Activated naive CD8-positive, alpha-beta T cell treated with anti-CD3 and anti-CD28 coated beads, Interleukin-2, amount 10 ng/mL, durations not matched to agents 7 days and 5 days (primary cell): ENCODE measurements around the gene SLC4A2. TPM values are rescaled to one million over a fixed set of nuclear protein-coding genes. Genes with fewer than 3 reads are reported as not detected.
A peak's percentile ranks its signal among the peaks of the same experiment; 100 is the strongest.

Source experiments
- ATAC-seq: fragments of 150-1000 bp; cut with Tn5 transposase; one replicate; pipeline ENCODE4 v1.10.0; 2021; ENCODE audit warnings: low read depth, moderate library complexity
- POLR2A ChIA-PET: fragments of 350-600 bp; sonication (Branson Sonifier 250); formaldehyde crosslinking; loops from one replicate; lab custom pipeline; 2021; ENCODE audit warnings: antibody characterized with exemption; lab: Charles Lee
- DNase-seq: peaks from one replicate; pipeline ENCODE4 v3.0.0; 2021
- H3K27ac Mint-ChIP-seq: one replicate; pipeline ENCODE4 v1.8.0; 2022; ENCODE audit warnings: mild to moderate bottlenecking, mixed read lengths
- H3K27me3 Mint-ChIP-seq: one replicate; pipeline ENCODE4 v1.8.0; 2022; ENCODE audit warnings: mild to moderate bottlenecking, moderate library complexity, mixed read lengths
- H3K36me3 Mint-ChIP-seq: one replicate; pipeline ENCODE4 v1.8.0; 2021; ENCODE audit warnings: mild to moderate bottlenecking, mixed read lengths
- H3K4me1 Mint-ChIP-seq: one replicate; pipeline ENCODE4 v1.8.0; 2021; ENCODE audit warnings: mixed read lengths
- H3K4me3 Mint-ChIP-seq: one replicate; pipeline ENCODE4 v1.8.0; 2022; ENCODE audit warnings: mild to moderate bottlenecking, moderate library complexity, mixed read lengths
- H3K9me3 Mint-ChIP-seq: one replicate; pipeline ENCODE4 v1.8.0; 2021; ENCODE audit warnings: mixed read lengths
- total RNA-seq, 2 experiments: library from RNA; stranded (reverse); gene quantifications; one replicate each; pipeline ENCODE4 v1.2.3, GENCODE V29; 2021

The SLC4A2 gene
- total RNA-seq, 2 experiments from 2014 or later = 86.8 to 89.9 TPM

GRCh38 chr7:151120896-151121295 is 61.5 kb downstream of the SLC4A2 start:
- peaks cover 4% of the 10 kb centered on the region for H3K4me1 Mint-ChIP-seq
- POLR2A ChIA-PET = no interaction called here
- no peaks in the 10 kb centered on the region for H3K9me3 Mint-ChIP-seq
- no peak overlapping the region for H3K27ac Mint-ChIP-seq
- H3K36me3 Mint-ChIP-seq = no peaks in the 10 kb centered on the region
- peaks cover 1% of the 10 kb centered on the region for H3K27me3 Mint-ChIP-seq
- H3K4me3 Mint-ChIP-seq = no peak overlapping the region
- no peak for ATAC-seq
- DNase-seq = no peak

DNA sequence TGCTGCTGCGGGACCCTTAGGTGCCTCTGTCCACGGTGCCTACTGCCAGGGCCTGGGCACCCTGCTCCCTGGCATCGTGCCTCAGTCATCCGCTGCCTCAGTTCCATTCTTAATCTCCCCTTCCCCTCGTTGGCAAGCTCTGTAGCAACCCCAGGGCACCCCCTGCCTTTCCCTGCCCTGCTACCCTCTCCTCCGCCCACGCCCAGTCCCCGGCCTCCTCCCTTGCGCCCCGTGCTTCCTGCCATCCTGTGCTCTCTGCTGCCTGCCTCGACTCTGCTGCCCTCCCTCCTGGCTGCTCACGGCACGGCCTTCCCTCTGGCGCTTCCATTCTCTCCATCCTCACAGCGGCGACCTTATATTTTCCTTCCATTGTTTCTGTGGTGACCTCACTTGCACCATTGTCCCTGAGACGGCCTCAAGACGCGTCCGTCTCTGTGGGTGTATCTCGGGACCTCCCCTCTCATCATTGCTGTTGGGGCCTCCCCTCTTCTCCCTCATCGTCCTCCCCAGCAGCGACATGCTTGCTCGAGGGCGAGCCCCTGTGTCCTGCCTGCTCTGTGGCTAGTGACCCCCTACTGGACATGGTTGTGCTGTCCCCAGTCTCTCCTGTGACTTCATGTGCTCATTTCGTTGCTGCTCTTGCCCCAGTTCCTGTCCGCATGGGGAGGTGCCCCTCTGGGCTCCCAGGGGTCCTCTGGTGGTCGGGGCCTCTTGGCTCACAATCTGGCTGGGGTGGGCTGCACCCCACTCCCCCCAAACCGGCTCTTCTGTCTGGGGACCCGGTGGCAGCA is 62.2 kb downstream of the SLC4A2 start:
- Mint-ChIP-seq H3K9me3 (no peaks in the 10 kb centered on the region), H3K36me3 (no peaks in the 10 kb centered on the region), H3K27ac (no peak overlapping the region), H3K4me1 (peaks cover 4% of the 10 kb centered on the region), H3K27me3 (no peaks in the 10 kb centered on the region), H3K4me3 (no peak overlapping the region)
- ATAC-seq (no peak), DNase-seq (no peak)
- POLR2A ChIA-PET = no interaction called here

- Mint-ChIP-seq H3K36me3 (no peaks in the 10 kb centered on the region), H3K4me1 (peaks cover 4% of the 10 kb centered on the region), H3K27me3 (no peaks in the 10 kb centered on the region), H3K4me3 (no peak overlapping the region), H3K27ac (no peak overlapping the region), H3K9me3 (no peaks in the 10 kb centered on the region)
- POLR2A ChIA-PET = no interaction called here
- DNase-seq = no peak
- no peak for ATAC-seq
Observed at GRCh38 chr7:151122276-151122675, 62.9 kb downstream of the SLC4A2 start.

- no peaks in the 10 kb centered on the region for H3K36me3 Mint-ChIP-seq
Observed at GRCh38 chr7:151122796-151123157, 63.4 kb downstream of the SLC4A2 start.

DNA sequence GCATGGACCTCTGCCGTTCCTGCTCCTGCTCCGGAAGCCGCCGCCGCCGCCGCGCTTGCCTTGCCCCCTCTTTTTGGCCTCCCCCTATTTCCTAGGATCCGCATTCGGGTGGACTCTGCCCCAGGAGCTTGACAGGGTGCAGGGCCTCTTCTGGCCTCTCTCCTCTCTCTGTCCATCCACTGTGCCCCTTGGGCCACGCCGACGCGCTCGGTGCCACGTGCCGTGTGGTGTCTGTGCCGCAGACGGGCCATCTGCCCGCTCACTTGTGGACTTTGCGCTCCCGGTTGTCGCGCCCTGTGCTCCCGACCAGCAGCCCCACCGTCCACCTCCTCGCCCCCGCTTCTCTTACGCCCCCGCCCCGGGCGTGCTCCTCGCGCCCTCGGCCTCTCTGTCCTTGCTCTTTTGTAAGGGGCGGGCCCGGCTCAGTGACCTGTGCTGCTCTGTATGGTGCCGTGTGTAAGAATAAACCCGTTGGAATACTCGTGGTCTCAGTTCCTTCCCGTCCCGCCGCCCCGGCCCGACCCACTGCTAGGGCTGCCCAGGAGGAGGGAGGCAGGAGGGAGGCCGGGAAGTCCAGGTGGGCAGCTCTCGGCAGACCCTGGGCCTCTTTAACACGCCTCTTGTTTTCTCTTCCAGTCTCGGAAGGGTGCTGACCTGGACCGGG is 63.9 kb downstream of the SLC4A2 start:
- Mint-ChIP-seq H3K36me3 (no peaks in the 10 kb centered on the region), H3K27ac (no peak overlapping the region), H3K4me1 (peaks cover 1% of the 10 kb centered on the region), H3K4me3 (no peak overlapping the region), H3K27me3 (no peaks in the 10 kb centered on the region), H3K9me3 (no peaks in the 10 kb centered on the region)
- POLR2A ChIA-PET = no interaction called here
- DNase-seq (no peak), ATAC-seq (no peak)

More at GRCh38 chr7:151122796-151123157, 63.4 kb downstream of the SLC4A2 start:
- Mint-ChIP-seq H3K4me1 (peaks cover 1% of the 10 kb centered on the region), H3K9me3 (no peaks in the 10 kb centered on the region), H3K27ac (no peak overlapping the region), H3K4me3 (no peak overlapping the region), H3K27me3 (no peaks in the 10 kb centered on the region)
- POLR2A ChIA-PET = no interaction called here
- ATAC-seq = no peak
- DNase-seq = no peak

DNA sequence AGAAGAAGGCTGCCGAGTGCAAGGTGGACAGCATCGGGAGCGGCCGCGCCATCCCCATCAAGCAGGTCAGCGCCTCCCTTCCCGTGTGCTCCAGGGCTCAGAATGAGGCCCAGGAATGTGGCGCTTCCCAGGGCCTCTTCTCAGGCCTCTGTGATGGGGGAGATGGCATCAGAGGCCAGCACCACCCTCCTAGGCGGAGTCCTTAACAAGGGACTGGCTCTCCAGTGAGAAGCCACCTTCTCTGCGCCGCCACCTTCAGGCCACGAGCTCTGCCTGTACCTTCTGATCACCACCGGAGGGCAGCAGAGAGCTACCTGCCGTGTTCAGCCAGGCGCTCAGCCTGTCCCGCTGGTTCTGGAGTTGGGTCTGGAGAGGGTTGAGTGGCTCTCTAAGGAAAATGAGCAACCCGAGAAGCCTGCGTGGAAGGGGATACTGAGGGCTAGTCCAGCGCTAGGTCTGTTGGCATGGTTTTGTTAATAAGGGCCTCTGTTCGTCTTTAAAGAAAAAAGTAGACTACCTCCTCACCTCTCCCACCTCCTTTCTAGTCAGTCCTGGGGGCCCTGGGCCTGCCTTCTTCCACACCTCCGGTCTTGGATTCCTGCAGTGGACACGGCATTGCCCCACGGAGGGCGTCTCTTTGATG is 64.6 kb downstream of the SLC4A2 start:
- Mint-ChIP-seq H3K4me3 (no peak overlapping the region), H3K27me3 (no peaks in the 10 kb centered on the region), H3K36me3 (no peaks in the 10 kb centered on the region), H3K9me3 (no peaks in the 10 kb centered on the region), H3K4me1 (peaks cover 1% of the 10 kb centered on the region), H3K27ac (no peak overlapping the region)
- DNase-seq = peak; percentile 82
- POLR2A ChIA-PET = no interaction called here
- peak; percentile 90 for ATAC-seq

DNA sequence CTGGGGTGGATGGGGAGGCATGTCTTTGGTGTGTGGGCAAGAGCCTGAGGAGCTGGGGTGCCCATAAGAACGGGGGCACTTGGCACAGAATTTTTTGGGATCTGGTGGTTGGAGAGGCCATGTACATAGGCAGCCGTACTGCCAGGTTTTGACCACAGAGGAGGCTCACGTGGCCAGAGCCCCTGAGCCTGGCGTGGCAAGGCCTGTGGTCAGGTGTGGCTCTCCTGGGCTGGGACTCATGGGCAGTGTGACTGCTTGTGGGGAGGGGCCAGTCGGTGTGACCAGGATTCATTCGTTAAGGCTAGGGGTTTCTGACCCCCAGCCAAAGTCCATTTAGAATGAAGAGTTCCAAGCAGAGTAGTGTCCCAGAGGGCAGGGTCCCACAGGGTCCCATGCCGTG is 65.1 kb downstream of the SLC4A2 start:
- Mint-ChIP-seq H3K36me3 (no peaks in the 10 kb centered on the region), H3K4me3 (no peak overlapping the region), H3K9me3 (no peaks in the 10 kb centered on the region), H3K27me3 (no peaks in the 10 kb centered on the region), H3K27ac (no peak overlapping the region), H3K4me1 (peaks cover 1% of the 10 kb centered on the region)
- ATAC-seq (no peak), DNase-seq (no peak)
- POLR2A ChIA-PET = no interaction called here

DNA sequence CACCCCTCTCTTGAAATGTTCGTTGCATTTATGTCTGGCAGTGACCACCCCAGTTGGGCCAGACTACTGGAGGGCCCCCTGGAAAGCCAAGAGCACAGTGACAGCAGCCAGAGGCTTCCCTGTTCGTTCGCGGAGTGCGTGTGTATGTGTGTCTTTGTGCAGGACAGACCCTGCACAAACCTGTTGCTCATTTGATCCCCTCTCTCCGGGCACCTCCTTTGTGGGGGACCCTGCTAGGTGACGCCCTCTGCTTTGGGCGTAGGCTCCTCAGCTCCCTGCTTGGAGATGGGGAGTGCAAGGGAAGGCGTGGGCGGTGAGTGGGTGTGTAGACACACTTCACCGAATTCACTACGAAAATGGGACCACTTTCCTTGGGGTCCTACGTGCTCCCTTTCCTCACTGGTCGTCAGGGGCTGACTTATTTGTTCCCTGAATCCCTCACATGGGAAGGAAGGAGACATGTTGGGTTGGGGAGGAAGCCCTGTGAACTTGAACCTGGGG is 65.6 kb downstream of the SLC4A2 start:
- POLR2A ChIA-PET = no interaction called here
- Mint-ChIP-seq H3K36me3 (no peaks in the 10 kb centered on the region), H3K27me3 (no peaks in the 10 kb centered on the region), H3K4me3 (no peak overlapping the region), H3K27ac (no peak overlapping the region), H3K4me1 (peaks cover 2% of the 10 kb centered on the region), H3K9me3 (no peaks in the 10 kb centered on the region)
- ATAC-seq = no peak
- no peak for DNase-seq

DNA sequence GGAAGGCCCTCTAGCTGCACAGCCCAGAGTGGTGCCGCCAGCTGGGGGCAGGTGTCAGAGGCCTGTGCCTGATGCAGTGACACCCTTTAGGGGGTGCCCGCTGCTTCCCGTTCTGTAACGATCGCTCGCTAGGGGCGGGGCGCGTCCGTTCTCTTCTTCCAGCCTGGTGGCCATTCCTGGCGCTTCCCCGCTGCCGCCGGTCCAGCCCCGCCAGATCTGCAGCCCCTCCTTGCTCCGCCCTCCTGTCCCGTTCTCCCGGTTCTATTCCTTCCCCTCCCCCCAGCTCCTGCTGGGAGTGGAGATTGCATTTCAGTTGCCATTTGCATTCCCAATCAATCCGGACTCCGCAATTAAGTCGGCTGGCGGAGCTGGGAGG is 66.1 kb downstream of the SLC4A2 start:
- Mint-ChIP-seq H3K27ac (no peak overlapping the region), H3K9me3 (no peaks in the 10 kb centered on the region), H3K36me3 (no peaks in the 10 kb centered on the region), H3K4me3 (no peak overlapping the region), H3K27me3 (no peaks in the 10 kb centered on the region), H3K4me1 (peaks cover 6% of the 10 kb centered on the region)
- POLR2A ChIA-PET = no interaction called here
- ATAC-seq (no peak), DNase-seq (no peak)

DNA sequence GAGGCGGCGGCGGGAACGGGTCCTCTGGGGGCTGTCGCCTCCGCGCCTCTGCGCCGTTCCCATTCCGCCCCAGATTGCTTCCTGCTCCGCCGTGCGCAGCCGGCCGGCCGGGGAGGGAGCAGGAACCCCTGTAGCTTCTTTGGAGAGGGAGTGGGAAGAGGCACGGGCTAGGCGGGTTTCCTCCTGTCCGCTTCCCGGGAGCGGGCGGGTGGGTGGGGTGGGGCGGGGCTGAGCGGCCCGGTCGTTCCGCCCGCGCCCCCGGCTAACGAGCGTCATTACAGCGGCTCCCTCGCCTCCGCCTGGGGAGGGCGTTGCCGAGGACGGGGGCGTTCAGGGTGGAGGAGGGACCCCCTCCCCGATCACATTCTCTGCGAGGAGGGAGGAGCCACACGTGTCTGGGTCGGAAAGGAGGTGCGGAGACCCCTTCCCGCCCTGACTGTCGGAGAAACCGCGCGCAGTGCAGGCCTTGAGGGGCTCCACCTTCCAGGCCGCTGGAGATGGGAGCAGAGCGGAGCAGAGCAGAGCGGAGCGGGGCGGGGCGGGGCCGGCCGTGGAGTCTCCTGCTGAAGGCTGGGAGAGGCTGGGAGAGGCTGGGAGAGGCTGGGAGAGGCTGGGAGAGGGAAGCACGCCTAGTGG is 66.6 kb downstream of the SLC4A2 start:
- POLR2A ChIA-PET = no interaction called here
- DNase-seq (no peak), ATAC-seq (no peak)
- Mint-ChIP-seq H3K4me1 (peaks cover 6% of the 10 kb centered on the region), H3K9me3 (no peaks in the 10 kb centered on the region), H3K4me3 (no peak overlapping the region), H3K27me3 (no peaks in the 10 kb centered on the region), H3K27ac (no peak overlapping the region), H3K36me3 (no peaks in the 10 kb centered on the region)

Other genes with a start within 250 kb of the SLC4A2 start
- not detected for gene AOC1, start 207.1 kb upstream of the SLC4A2 start, total RNA-seq
- under 1 TPM; 0.50 to 0.54 TPM for gene KCNH2, start 81.3 kb upstream of the SLC4A2 start, total RNA-seq
- gene NOS3, start 68.6 kb upstream of the SLC4A2 start, total RNA-seq = 10 to 100 TPM; 12.5 to 15.8 TPM
- gene ATG9B, start 35.1 kb upstream of the SLC4A2 start, total RNA-seq = 10 to 100 TPM; 11.1 to 11.6 TPM
- 10 to 100 TPM; 48.1 to 48.3 TPM for gene ABCB8, start 31.1 kb upstream of the SLC4A2 start, total RNA-seq
- 1 to 10 TPM; 4.7 to 6.0 TPM for gene ASIC3, start 11.1 kb upstream of the SLC4A2 start, total RNA-seq
- 10 to 100 TPM; 15.3 to 15.9 TPM for gene CDK5, start 1.7 kb upstream of the SLC4A2 start, total RNA-seq
- gene FASTK, start 21.2 kb downstream of the SLC4A2 start, total RNA-seq = 100 to 1,000 TPM in 1 of 2 experiments, 10 to 100 TPM in 1; 96.5 to 100 TPM
- 10 to 100 TPM; 75.7 to 78.3 TPM for gene TMUB1, start 23.9 kb downstream of the SLC4A2 start, total RNA-seq
- 10 to 100 TPM; 31.7 to 32.7 TPM for gene AGAP3, start 26.9 kb downstream of the SLC4A2 start, total RNA-seq
- not detected for gene GBX1, start 108.1 kb downstream of the SLC4A2 start, total RNA-seq
- not detected for gene ASB10, start 127.7 kb downstream of the SLC4A2 start, total RNA-seq
- 1 to 10 TPM; 1.6 to 2.2 TPM for gene H2BK1, start 150.9 kb downstream of the SLC4A2 start, total RNA-seq
- gene ABCF2, start 167.6 kb downstream of the SLC4A2 start, total RNA-seq = 10 to 100 TPM; 29.5 to 31.2 TPM
- 10 to 100 TPM; 44.3 to 48.4 TPM for gene CHPF2, start 172.9 kb downstream of the SLC4A2 start, total RNA-seq
- 10 to 100 TPM in 1 of 2 experiments, 1 to 10 TPM in 1; 7.8 to 12.6 TPM for gene SMARCD3, start 189.1 kb downstream of the SLC4A2 start, total RNA-seq